GM19463 (cell line): Measurements from ENCODE around the gene KLLN.
A peak's percentile ranks its signal among the peaks of the same experiment; 100 is the strongest.
"Not testable (repeated sequence)": the region's sequence is repeated elsewhere in the genome, so short reads cannot be mapped to it uniquely, and the experiment has no call there.

Experiments used
- ATAC-seq: cut with Tn5 transposase; IDR thresholded peaks from one replicate; pipeline ENCODE4 v1.9.1; 2021; ENCODE audit warnings: mild to moderate bottlenecking, moderate library complexity; ENCODE audit not compliant: unreplicated experiment

Gene KLLN

DNA sequence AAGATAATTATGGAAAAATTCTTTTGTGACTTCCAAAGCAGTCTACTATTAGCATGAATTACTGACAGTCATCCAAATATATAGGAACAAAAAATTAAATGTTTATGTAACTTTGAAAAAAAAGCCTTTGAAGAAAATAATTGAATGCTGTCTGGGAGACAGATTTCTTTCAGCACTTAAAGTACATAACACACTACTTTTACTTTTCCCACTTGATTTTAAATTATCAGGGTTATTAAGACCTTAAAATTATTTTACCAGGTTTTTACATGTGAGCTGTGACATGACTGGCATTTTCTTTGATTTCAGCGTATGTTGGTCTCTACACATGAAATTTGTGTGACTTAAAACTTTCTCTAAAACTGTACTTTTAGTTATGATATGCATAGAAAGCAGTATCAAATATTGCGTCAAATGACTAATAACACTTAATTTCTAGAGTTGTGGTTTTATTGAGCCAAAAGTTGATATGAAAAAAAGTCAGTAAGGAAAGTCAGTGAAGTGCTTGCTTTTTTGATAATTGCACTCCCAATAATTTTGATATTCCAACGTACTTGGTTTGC, 3.2 kb upstream of the KLLN start:
- ATAC-seq = no peak

DNA sequence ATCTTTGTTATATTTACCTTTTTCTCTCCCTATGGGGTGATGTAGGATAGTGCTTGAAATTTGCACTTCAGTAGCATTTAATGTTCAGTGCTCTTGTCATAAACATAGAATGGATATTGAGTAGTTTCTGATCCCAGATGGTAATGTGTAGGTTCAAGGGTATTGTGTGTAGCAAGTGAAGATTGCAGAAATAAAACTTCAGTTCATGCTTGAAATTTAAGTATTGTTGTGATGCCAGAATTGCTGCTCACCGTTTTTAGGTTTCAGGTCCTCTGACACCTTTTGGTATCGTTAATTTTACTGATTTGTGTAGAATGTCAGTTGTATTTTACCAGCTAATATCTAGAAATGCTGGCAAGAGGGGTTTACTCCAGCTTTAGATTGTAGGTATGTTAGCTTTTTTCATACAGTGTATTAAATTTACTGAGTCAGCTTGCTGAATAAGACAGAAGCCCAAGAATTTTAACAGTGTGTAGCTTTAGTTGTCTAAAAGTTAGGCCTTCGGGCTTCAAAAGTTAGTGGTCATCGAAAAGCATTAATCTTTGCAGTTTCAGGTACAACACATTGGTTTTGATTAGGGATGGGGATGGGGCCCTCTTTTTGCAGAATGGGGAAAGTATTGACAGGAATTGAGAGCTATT, 2.0 kb upstream of the KLLN start:
- ATAC-seq = no peak

DNA sequence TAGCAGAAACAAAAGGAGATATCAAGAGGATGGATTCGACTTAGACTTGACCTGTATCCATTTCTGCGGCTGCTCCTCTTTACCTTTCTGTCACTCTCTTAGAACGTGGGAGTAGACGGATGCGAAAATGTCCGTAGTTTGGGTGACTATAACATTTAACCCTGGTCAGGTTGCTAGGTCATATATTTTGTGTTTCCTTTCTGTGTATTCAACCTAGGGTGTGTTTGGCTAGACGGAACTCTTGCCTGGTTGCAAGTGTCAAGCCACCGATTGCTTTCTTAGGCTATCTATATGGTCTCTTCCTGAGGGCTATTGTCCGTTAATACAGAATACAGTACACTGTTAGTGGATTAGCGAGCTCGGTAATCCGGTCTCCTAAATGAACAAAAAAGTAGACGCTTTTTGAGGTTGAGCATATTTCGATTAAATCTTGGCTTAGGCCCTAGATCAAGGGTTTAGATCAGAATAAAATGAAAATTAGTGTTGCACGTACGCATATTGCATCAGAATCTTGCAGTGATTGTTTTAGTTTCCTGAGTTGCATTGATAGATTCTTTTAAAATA, 1.2 kb upstream of the KLLN start:
- no peak for ATAC-seq

DNA sequence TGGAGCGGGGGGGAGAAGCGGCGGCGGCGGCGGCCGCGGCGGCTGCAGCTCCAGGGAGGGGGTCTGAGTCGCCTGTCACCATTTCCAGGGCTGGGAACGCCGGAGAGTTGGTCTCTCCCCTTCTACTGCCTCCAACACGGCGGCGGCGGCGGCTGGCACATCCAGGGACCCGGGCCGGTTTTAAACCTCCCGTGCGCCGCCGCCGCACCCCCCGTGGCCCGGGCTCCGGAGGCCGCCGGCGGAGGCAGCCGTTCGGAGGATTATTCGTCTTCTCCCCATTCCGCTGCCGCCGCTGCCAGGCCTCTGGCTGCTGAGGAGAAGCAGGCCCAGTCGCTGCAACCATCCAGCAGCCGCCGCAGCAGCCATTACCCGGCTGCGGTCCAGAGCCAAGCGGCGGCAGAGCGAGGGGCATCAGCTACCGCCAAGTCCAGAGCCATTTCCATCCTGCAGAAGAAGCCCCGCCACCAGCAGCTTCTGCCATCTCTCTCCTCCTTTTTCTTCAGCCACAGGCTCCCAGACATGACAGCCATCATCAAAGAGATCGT, 690 bp upstream of the KLLN start:
- ATAC-seq = not testable (repeated sequence)

GRCh38 chr10:87862679-87863052, 667 bp downstream of the KLLN start:
- peak; percentile 0 for ATAC-seq

GRCh38 chr10:87861953-87862678, 1.2 kb downstream of the KLLN start:
- peak; percentile 42 for ATAC-seq

DNA sequence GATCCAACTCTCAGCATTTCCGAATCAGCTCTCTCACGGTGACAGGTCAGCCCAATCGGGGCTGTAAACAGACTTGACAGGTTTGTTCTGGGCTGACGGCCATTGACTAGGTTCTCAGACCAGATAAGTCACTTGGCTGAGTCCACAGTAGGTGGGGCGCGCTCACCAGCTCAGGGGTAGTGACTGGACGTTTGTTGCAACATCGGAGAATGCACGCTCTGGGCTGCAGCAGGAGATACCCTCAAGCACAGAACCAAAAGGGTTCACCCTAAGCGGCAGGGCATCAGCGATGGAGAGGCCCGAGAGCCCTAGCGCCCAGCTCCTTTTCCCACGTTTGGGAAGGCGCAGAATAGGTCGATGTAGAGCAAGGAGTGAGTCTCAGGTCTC, 1.8 kb downstream of the KLLN start:
- no peak for ATAC-seq

DNA sequence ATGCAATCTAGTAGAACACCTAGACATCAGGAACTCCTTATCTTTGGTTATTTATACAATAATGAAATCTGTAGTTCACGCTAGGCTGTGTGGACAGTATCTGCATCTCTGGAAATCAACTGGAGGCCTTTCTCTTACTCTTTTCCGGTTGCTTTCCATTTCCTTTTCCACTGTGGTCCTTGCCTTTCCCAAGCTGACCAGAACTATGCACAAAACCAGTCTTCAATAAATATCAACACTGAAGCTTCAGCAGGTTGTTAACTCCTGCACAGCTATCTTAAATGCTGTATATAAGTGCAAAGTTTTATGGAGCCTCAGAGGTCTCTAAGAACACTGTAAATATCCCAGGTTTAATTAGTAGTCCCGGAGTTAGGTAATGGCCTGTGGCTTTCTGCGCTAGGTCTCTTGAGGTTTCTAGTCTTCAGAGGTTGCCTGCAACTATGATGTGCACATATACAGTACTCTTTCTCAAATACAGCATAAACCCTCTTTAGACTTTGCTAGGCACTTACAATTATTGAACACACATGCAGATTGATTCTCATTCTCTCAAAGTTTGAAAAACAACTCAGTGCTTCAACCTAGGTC, 2.4 kb downstream of the KLLN start:
- ATAC-seq = no peak

DNA sequence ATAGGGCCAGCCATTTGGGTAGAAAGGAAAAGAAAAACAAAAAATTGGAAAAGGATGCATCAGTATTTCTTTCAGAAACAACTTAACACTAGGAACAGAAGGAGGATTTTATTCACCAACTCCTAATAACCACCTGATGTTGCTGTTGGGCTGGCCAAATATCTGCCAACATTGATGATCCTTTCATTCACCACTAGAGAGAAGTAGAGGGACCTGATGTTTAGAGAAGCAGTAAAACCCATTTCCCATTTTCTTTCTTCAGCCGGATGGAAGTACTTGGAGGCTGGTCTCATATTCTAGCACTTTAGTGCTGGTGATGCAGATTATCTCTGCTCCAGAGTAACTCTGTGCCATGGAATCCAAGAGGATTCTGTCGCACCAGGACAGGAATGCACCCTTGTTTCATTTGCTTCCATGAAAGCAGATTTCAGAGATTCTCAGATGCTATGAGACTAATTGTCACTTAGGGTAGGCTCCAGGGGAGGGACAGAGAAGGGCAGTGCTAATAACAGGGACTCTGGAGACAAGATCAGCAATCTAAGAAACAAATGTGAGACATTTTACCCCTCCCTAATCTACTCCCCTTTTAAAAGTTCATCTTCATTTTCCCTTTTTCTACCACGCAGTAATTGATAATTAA, 3.1 kb downstream of the KLLN start:
- no peak for ATAC-seq

DNA sequence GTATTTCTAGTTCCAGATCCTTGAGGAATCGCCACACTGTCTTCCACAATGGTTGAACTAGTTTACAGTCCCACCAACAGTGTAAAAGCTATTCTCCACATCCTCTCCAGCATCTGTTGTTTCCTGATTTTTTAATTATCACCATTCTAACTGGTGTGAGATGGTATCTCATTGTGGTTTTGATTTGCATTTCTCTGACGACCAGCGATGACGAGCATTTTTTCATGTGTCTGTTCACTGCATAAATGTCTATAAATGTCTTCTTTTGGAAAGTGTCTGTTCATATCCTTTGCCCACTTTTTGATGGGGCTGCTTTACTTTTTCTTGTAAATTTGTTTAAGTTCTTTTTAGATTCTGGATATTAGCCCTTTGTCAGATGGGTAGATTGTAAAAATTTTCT, 7.7 kb downstream of the KLLN start:
- not testable (repeated sequence) for ATAC-seq

DNA sequence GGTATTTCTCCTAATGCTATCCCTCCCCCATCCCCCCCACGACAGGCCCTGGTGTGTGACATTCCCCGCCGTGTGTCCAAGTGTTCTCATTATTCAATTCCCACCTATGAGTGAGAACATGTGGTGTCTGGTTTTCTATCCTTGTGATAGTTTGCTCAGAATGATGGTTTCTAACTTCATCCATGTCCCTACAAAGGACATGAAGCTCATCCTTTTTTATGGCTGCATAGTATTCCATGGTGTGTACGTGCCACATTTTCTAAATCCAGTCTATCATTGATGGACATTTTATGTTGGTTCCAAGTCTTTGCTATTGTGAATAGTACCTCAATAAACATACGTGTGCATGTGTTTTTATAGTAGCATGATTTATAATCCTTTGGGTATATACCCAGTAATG, 8.1 kb downstream of the KLLN start:
- not testable (repeated sequence) for ATAC-seq

DNA sequence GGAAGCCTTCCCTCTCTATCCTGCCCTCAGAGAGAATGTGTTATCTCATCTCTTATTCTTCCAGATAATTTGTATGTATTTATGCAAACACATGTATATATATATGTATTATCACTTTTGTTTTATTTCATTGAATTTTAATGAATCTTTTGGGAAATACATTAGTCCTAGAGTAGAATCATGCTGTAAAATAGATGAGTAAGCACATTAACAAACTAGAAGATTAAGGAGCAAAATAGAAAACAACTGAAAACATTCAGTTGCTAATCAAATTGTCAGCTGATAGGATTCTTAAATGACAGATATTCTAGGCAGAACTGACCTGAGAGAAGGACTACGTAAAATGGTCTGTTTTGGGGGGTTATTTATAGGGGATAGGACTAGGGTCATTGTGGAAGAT, 11.2 kb downstream of the KLLN start:
- ATAC-seq = no peak

GRCh38 chr10:87850742-87851205, 12.6 kb downstream of the KLLN start:
- ATAC-seq = no peak

DNA sequence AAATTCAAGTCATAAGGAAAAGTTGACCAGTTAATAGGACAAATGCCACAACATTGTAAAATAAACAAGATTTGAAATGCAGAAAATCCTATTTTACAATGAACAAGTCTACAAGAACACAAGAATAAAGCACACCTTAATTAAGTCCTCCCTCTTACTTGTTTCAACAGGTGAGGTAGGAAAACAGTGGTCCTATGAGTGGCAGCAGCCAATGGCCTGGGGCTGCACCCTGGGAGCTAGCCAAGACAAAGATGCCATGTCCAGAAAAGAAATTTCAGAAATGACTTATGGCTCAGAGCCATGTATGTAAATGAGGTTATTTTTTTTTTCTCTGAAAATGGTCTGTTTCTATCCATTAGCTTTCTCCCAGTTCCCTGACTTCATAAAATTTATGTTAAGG, 14.3 kb downstream of the KLLN start:
- ATAC-seq = no peak

DNA sequence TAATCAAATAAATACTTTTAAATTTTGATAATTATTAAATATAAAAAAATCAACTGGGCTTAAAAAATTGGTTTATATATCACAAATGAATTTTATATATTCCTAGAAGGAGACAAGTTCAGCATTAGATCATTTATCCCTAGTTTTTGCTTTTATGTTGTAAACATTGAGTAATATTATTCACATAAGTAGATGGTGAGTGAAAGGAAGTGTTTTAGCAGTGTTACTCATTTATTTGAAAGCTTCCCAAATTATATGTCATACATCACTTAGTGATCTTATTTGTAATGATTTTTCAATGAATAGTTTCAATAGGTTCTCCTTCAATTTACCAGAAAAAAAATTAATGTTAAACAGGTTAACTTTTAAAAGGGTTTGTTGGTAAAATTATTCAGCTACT, 15.8 kb downstream of the KLLN start:
- ATAC-seq = no peak

DNA sequence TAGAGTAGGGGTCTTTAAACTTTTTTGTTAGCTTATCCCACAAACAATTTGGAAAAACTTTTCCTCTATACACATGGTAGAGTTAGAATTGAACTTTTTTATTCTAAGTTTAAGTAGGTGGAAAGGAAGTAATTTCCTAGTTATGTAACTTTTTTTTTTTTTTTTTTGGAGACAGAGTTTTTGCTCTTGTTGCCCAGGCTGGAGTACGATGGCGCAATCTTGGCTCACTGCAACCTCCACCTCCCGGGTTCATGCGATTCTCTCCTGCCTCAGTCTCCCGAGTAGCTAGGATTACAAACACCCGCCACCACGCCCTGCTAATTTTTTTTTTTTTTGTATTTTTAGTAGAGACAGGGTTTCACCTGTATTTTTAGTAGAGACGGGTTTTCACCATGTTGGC, 16.6 kb downstream of the KLLN start:
- not testable (repeated sequence) for ATAC-seq

DNA sequence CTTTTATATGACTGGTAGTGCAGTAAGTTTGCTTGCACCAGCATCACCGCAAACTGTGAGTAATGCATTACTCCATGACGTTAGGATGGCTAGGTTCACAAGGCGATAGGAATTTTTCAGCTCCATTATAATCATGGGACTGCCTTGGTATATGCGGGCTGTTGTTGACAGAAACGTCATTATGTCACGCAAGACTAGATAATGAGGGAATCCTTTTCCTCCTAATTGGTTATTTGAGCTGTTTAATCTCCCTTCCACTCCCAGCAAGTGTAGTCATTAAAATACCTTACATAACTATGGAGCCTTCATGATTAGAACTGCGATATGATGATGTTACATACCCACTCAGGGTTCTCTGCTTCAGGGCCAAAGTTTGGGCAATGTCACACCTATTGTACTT, 17.3 kb downstream of the KLLN start:
- ATAC-seq = no peak

DNA sequence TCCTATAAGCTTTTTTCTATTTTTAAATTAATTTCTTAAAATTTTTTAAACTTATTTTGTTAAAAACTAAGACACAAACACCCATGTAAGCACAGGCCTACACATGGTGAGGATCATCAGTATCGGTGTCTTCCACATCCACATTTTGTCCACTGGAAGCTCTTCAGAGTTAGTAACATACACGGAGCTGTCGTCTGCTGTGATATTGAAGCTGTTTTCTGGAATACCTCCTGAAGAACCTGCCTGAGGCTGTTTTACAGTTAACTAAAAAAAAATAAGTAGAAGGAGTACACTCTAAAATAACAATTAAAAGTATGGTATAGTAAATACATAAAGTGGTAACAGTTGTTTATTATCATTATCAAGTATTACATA, 17.7 kb downstream of the KLLN start:
- ATAC-seq = no peak

DNA sequence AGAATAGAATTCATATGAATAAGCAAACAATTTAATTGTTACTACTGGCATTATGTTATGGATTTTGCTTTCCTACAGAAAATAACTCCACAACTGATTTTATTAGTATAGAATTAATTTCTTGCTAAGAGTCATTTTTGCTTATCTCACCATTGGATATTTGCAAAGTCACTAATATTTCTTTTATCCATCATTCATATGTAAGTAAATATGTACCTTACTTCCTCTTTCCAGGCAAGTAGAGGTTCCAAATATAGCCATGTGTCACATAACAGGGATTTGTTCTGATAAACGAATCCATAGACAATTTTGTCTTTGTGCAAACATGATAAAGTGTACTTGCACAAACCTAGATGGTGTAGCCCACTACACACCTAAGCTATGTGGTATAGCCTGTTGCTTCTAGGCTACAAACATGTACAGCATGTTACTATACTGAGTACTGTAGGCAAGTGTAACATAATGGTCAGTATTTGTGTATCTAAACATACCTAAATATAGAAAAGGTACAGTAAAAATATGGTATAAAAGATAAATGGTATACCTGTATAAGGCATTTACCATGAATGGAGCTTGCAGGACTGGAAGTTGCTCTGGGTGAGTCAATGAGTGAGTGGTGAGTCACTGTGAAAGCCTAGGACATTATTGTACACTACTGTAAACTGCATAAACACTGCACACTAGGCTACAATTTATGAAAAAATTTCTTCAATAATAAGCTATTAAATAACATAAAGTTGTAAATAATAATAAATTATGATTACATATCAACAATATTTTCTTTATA, 18.3 kb downstream of the KLLN start:
- no peak for ATAC-seq

DNA sequence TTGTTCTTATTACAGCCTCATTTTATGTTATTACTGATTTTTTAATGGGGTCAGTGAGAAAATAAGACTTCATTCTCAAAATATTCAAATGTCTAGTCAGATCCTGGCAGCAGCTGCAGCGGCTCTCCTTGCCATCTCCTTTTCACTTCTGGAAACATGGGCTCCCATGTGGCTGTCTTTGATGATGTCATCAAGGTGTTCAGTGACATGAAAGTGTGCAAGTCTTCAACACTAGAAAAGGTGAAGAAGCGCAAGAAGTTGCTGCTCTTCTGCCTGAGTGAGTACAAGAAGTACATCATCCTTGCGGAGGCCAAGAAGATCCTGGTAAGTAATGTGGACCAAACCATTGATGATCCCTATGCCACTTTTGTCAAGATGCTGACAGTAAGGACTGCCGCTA, 19.6 kb downstream of the KLLN start:
- ATAC-seq = no peak
